HG03354 (cell line): ENCODE data around the gene RBMS2.
"Not testable (repeated sequence)": the region's sequence is repeated elsewhere in the genome, so short reads cannot be mapped to it uniquely, and the experiment has no call there.

Source experiments
- ATAC-seq: cut with Tn5 transposase; IDR thresholded peaks from one replicate; pipeline ENCODE4 v1.9.1; 2021; ENCODE audit warnings: mild to moderate bottlenecking; ENCODE audit not compliant: unreplicated experiment, poor library complexity, severe bottlenecking

Gene RBMS2

GRCh38 chr12:56574210-56574609 lies 52.6 kb downstream of the RBMS2 start:
- no peak for ATAC-seq

GRCh38 chr12:56577248-56577647 lies 55.6 kb downstream of the RBMS2 start:
- ATAC-seq: not testable (repeated sequence)

- ATAC-seq: no peak
These were observed 57.4 kb downstream of the RBMS2 start for GRCh38 chr12:56578983-56579546.

GRCh38 chr12:56581418-56582145 lies 60.0 kb downstream of the RBMS2 start:
- no peak for ATAC-seq

- no peak for ATAC-seq
These were observed 63.5 kb downstream of the RBMS2 start for GRCh38 chr12:56585098-56585497.

GRCh38 chr12:56589783-56590182 lies 68.2 kb downstream of the RBMS2 start:
- ATAC-seq: no peak

GRCh38 chr12:56590237-56590830 lies 68.7 kb downstream of the RBMS2 start:
- peak; percentile 58 for ATAC-seq

GRCh38 chr12:56591126-56591525 lies 69.5 kb downstream of the RBMS2 start:
- no peak for ATAC-seq

GRCh38 chr12:56591961-56592360 lies 70.3 kb downstream of the RBMS2 start:
- ATAC-seq: no peak

- peak; percentile 63 for ATAC-seq
These were observed 72.4 kb downstream of the RBMS2 start for GRCh38 chr12:56593909-56594621.

GRCh38 chr12:56596815-56597214 lies 75.2 kb downstream of the RBMS2 start:
- no peak for ATAC-seq

- no peak for ATAC-seq
These were observed 77.4 kb downstream of the RBMS2 start for GRCh38 chr12:56599041-56599440.

GRCh38 chr12:56599797-56600196 lies 78.2 kb downstream of the RBMS2 start:
- no peak for ATAC-seq

- no peak for ATAC-seq
These were observed 79.1 kb downstream of the RBMS2 start for GRCh38 chr12:56600753-56601152.

GRCh38 chr12:56601503-56601902 lies 79.9 kb downstream of the RBMS2 start:
- ATAC-seq: no peak

GRCh38 chr12:56602239-56602638 lies 80.6 kb downstream of the RBMS2 start:
- ATAC-seq: no peak

GRCh38 chr12:56604355-56604754 lies 82.7 kb downstream of the RBMS2 start:
- ATAC-seq: no peak

GRCh38 chr12:56614627-56615026 lies 93.0 kb downstream of the RBMS2 start:
- no peak for ATAC-seq

- no peak for ATAC-seq
These were observed 94.6 kb downstream of the RBMS2 start for GRCh38 chr12:56616244-56616643.

GRCh38 chr12:56616925-56617324 lies 95.3 kb downstream of the RBMS2 start:
- no peak for ATAC-seq

GRCh38 chr12:56622535-56622934 lies 100.9 kb downstream of the RBMS2 start:
- ATAC-seq: no peak
